Ectodermal cell (in vitro differentiated cells): Measurements from ENCODE around the gene PDE1A.

Source experiments
- H3K27ac ChIP-seq: 2 replicates; pipeline ENCODE4 v1.7.0; 2013; ENCODE audit warnings: mild to moderate bottlenecking, low read depth, low read length; ENCODE audit not compliant: insufficient read depth, poor library complexity, severe bottlenecking
- H3K27me3 ChIP-seq: 2 replicates; pipeline ENCODE4 v1.7.0; 2013; ENCODE audit warnings: mild to moderate bottlenecking, low read length; ENCODE audit not compliant: insufficient read depth, control insufficient read depth, poor library complexity, severe bottlenecking
- H3K36me3 ChIP-seq: one replicate; pipeline ENCODE4 v1.7.0; 2013; ENCODE audit warnings: low read length; ENCODE audit not compliant: control insufficient read depth, insufficient read depth
- H3K4me1 ChIP-seq: one replicate; pipeline ENCODE4 v1.7.0; 2013; ENCODE audit warnings: low read length; ENCODE audit not compliant: control insufficient read depth, insufficient read depth
- H3K4me3 ChIP-seq: 2 replicates; pipeline ENCODE4 v1.7.0; 2013; ENCODE audit warnings: low read depth, low read length, control low read depth; ENCODE audit not compliant: insufficient read depth
- H3K9me3 ChIP-seq: 2 replicates; pipeline ENCODE4 v1.7.0; 2013; ENCODE audit warnings: mild to moderate bottlenecking, low read length, moderate library complexity; ENCODE audit not compliant: control insufficient read depth
- WGBS, 2 experiments: methylation state at CpG; one replicate each; pipeline ENCODE4 v1.1.7; 2013; ENCODE audit warnings: missing lambda C conversion rate in 2 of 2; 5-methylcytosine and 5-hydroxymethylcytosine counted together

The PDE1A gene

DNA sequence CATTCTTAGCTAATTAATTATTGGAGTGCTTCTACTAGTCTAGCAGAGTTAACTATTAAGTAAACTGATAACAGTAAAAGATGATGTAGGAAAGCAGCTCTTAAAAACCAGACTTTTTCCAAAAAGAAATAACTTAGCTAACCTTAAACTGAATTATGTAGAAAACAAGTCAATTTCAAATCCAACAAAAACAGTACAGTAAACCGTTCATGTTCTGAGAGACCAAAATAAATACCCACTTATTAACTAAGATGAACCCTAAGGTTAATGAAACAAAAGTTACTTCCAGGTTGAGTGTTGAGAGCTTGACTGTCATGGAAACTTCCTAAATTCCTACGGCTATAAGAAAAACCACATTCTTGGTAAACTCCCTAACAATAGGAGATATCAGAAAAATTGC, 260.0 kb downstream of the PDE1A start:
- H3K27ac ChIP-seq: no peak overlapping the region
- H3K4me1 ChIP-seq: no peaks in the 10 kb centered on the region
- H3K4me3 ChIP-seq: no peak overlapping the region
- no peaks in the 10 kb centered on the region for H3K9me3 ChIP-seq
- no peaks in the 10 kb centered on the region for H3K36me3 ChIP-seq
- WGBS, 2 experiments: 88 to 95% methylated on average over 2 of the region's 2 CpGs
- no peaks in the 10 kb centered on the region for H3K27me3 ChIP-seq

DNA sequence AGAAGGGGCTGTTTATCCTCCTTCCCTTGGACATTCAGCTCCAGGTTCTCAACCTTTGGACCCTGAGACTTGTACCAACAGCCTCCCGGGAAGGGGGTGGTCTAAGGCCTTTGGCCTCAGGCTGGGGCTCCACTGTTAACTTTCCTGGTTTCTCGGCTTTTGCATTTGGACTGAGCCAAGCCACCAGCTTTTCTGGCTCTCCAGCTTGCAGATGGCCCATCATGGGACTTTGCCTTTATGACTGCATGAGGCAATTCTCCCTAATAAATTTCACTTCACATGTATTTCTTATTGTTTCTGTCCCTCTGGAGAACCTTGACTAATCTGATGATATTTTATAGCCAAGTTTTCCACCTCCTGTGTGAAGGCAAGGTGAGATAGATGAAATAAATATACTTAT, 260.4 kb downstream of the PDE1A start:
- H3K9me3 ChIP-seq: no peaks in the 10 kb centered on the region
- no peaks in the 10 kb centered on the region for H3K36me3 ChIP-seq
- no peaks in the 10 kb centered on the region for H3K4me1 ChIP-seq
- WGBS, 2 experiments: 90 to 94% methylated on average over 2 of the region's 2 CpGs
- H3K27me3 ChIP-seq: no peaks in the 10 kb centered on the region
- H3K4me3 ChIP-seq: no peak overlapping the region
- no peak overlapping the region for H3K27ac ChIP-seq

DNA sequence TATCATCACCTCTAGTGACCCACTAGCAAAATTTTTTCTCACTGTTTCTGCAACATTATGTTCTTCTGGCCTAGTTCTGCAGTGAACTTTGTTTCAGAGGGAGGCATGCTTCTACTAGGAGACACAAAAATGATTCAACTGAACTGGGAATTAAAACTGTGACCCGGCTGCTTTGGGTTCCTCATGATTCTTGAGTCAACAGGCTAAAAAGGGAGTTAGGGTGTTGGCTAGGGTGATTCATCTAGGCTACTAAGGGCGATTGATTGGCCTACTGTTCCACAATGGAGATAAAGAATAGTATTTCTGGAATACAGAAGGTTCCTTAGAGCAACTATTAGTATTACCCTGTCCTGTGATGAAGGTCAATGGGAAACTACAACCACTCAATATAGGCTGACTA, 261.6 kb downstream of the PDE1A start:
- Histone ChIP-seq H3K4me1 (no peaks in the 10 kb centered on the region), H3K9me3 (no peaks in the 10 kb centered on the region), H3K27me3 (no peaks in the 10 kb centered on the region), H3K4me3 (no peak overlapping the region), H3K36me3 (no peaks in the 10 kb centered on the region), H3K27ac (no peak overlapping the region)
- WGBS, 2 experiments: 89 to 94% methylated on average over 2 of the region's 2 CpGs

DNA sequence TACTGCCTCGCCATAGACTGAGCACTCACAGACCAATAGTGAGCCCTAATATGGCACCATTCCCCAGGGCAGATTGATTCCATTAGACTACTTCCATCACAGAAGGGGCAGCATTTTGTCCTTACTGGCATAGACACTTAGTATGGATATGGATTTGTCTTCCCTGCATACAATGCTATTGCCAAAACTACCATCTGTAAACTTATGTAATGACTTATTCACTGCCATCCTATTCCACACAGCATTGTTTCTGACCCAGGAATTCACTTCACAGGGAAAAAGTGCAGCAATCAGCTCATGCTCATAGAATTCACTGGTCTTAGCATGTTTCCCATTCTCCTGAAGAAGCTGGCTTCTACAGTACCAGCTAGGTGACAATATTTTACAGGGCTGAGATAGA, 262.1 kb downstream of the PDE1A start:
- H3K27me3 ChIP-seq: no peaks in the 10 kb centered on the region
- H3K4me1 ChIP-seq: no peaks in the 10 kb centered on the region
- no peak overlapping the region for H3K27ac ChIP-seq
- H3K4me3 ChIP-seq: no peak overlapping the region
- WGBS, 2 experiments: 88 to 94% methylated on average over 1 of the region's 1 CpG
- H3K9me3 ChIP-seq: no peaks in the 10 kb centered on the region
- H3K36me3 ChIP-seq: no peaks in the 10 kb centered on the region

DNA sequence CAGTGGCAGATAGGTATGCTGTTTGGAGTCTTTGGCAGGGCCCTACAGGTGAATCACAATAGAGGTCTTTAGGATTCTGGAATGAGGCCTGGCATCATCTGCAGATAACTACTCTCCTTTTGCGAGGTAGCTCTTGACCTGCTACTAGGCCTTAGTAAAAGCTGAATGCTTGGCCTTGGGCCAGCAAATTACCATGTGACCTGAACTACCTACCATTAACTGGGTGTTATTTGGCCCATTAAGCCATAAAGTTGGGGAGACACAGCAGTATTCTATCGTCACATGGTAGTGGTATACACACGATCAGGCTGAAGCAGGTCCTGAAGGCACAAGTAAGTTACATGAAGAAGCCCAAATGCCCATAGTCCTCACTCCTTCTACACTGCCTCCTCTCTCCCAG, 263.0 kb downstream of the PDE1A start:
- 94 to 95% methylated on average over 3 of the region's 3 CpGs for WGBS, 2 experiments
- H3K27me3 ChIP-seq: no peaks in the 10 kb centered on the region

DNA sequence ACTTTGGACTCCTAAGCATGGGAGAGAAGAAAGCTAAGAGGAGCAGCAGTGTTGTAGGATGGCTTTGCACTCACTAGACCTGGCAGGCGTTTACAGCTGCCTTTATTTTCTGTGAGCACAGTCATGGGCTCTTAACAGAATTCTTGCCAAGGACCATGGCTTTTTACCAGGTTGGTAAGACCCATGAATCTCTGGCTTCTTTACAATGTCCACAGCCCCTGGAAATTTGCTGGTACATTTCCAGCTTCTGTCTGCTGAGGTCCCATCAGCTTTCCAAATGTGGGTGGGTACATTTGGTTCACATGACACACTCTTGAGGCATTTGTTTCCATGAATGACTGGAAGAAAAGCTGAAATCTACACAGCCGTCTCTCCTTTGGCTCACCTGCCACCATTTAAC, 278.5 kb downstream of the PDE1A start:
- Histone ChIP-seq H3K27ac (no peak overlapping the region), H3K36me3 (no peaks in the 10 kb centered on the region), H3K4me3 (no peak overlapping the region), H3K9me3 (no peaks in the 10 kb centered on the region), H3K27me3 (no peaks in the 10 kb centered on the region), H3K4me1 (no peaks in the 10 kb centered on the region)
- 94 to 97% methylated on average over 2 of the region's 2 CpGs for WGBS, 2 experiments

More for the DNA sequence above, 263.0 kb downstream of the PDE1A start:
- Histone ChIP-seq H3K4me1 (no peaks in the 10 kb centered on the region), H3K36me3 (no peaks in the 10 kb centered on the region), H3K9me3 (no peaks in the 10 kb centered on the region), H3K4me3 (no peak overlapping the region), H3K27ac (no peak overlapping the region)

DNA sequence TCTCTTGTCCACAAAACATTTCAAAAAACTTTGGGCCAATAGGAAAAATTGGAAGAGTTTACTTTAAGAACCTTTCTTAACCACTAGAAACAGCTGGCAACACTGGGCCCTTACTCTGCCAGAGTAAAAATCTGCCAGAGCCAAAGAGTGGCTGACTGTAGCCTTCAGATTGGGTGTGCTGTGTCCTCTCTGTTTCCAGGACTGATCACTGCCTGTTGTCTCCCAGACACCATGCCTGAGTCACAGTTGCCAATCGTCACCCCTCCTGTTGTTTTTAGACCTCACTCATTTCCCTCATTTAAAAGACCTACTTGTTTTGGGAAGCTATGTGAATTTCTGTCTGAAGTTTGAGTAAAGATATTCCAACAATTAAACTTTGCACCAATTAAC, 282.1 kb downstream of the PDE1A start:
- Histone ChIP-seq H3K4me1 (no peaks in the 10 kb centered on the region), H3K27me3 (no peaks in the 10 kb centered on the region), H3K9me3 (no peaks in the 10 kb centered on the region), H3K36me3 (no peaks in the 10 kb centered on the region), H3K27ac (no peak overlapping the region), H3K4me3 (no peak overlapping the region)
- 63% methylated on average over 1 of the region's 1 CpG; no CpG with 5 or more reads in 1 of the 2 experiments for WGBS, 2 experiments

DNA sequence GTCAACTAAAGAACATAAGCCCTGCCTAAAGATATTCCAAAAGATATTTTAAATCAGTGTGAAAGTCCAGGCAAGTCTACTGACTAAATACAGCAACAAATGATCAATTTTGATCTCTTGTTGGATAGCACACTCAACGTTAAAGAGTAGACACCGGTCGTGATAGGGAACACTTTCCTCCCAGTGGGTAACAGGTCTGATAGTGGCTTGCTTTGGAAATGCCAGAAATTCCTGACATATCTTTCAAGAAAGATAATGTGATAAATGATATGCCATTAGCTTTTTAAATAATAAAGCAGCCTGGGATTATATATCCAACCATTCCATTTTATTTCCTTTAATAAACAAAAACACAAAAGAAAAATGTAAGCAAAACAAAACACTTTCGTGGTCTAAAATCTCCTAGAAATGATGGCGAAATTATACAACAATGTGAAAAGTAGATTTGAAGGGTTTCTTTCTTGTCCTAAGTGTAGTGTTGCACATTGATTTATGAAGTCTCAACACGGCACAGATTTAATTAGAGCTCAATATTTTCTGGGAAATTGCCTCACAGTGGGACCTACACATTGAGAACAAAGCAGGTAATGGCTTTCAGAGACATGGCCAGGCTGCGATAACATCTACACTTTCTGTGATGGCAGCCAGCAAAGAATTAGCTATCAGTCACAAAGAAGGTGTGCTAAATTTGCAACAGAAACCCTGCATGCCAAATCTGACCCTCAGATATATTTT, 282.6 kb downstream of the PDE1A start:
- Histone ChIP-seq H3K27me3 (no peaks in the 10 kb centered on the region), H3K4me1 (no peaks in the 10 kb centered on the region), H3K27ac (no peak overlapping the region), H3K9me3 (no peaks in the 10 kb centered on the region), H3K4me3 (no peak overlapping the region), H3K36me3 (no peaks in the 10 kb centered on the region)
- 84 to 86% methylated on average over 7 of the region's 7 CpGs for WGBS, 2 experiments

DNA sequence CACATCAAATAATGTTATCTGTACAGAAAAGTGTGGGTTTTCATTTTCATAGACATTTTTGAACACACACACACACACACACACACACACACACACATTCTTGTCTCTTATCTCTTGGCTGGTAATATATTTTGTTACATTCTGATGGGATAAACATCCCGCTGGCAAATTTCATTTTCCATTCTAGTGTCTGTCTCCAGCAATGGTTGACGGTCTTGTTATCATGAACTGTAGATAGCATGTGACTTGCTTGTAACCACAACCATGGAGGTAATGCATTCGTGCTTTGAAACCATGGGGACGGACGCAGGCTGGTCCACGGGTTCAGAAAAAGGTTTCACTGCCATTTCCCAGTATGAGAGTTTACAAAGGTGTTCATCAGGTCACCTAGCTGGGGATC, 284.8 kb downstream of the PDE1A start:
- H3K9me3 ChIP-seq: no peaks in the 10 kb centered on the region
- no peak overlapping the region for H3K4me3 ChIP-seq
- no peak overlapping the region for H3K27ac ChIP-seq
- no peaks in the 10 kb centered on the region for H3K27me3 ChIP-seq
- 94 to 95% methylated on average over 6 of the region's 6 CpGs for WGBS, 2 experiments
- H3K4me1 ChIP-seq: no peaks in the 10 kb centered on the region
- H3K36me3 ChIP-seq: no peaks in the 10 kb centered on the region

DNA sequence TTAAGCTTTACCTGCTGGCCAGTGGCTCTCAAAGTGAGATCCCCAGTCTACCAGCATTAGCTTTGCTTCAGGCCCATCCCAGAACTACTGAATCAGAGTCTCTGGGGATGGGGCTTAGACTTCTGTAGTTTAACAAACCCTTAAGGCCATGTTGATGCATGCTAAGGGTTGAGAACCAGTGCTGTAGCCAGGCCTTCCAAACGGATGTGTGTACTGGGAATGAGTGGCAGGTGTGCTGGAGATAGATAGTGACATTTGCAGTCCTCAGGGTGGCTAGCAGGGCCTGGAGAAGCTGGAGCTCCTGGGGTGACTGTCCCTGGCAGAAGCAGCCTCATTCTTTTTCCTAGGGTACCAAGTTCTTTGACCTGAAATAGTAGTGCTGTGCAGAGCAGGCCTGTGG, 292.6 kb downstream of the PDE1A start:
- Histone ChIP-seq H3K4me1 (no peaks in the 10 kb centered on the region), H3K4me3 (no peak overlapping the region), H3K36me3 (no peaks in the 10 kb centered on the region), H3K9me3 (no peaks in the 10 kb centered on the region), H3K27me3 (no peaks in the 10 kb centered on the region), H3K27ac (no peak overlapping the region)
- 83 to 94% methylated on average over 1 of the region's 1 CpG for WGBS, 2 experiments
